ENCODE results near the gene NUDT14.

DNA sequence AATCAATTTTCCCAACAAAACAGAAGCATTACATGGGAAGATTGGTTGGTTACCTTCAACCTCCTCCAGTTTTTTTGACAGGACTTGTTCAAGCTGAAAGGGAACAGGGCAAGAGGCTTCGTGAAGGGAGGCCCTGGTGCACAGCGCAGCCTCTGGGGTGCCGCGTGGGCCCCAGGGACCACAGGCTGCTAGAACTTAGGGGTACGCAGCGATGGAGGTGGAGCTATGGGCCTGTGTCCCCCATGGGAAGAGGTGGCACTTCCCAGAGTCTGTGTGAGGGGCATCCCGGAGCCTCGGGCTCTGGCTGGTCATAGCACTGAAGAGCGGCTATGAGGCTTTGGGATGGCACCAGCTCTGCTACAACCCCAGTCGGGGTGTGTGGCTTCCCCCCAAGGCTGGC lies 45.1 kb upstream of the NUDT14 start:
- TF ChIP-seq, protein P1, sequence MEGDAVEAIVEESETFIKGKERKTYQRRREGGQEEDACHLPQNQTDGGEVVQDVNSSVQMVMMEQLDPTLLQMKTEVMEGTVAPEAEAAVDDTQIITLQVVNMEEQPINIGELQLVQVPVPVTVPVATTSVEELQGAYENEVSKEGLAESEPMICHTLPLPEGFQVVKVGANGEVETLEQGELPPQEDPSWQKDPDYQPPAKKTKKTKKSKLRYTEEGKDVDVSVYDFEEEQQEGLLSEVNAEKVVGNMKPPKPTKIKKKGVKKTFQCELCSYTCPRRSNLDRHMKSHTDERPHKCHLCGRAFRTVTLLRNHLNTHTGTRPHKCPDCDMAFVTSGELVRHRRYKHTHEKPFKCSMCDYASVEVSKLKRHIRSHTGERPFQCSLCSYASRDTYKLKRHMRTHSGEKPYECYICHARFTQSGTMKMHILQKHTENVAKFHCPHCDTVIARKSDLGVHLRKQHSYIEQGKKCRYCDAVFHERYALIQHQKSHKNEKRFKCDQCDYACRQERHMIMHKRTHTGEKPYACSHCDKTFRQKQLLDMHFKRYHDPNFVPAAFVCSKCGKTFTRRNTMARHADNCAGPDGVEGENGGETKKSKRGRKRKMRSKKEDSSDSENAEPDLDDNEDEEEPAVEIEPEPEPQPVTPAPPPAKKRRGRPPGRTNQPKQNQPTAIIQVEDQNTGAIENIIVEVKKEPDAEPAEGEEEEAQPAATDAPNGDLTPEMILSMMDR (IDR thresholded peaks at IDR 0.05): no peak
- TF ChIP-seq POLR2A (IDR thresholded peaks at IDR 0.05): no peak
